ENCODE data around the gene TRIM16. TPM values are rescaled to one million over a fixed set of nuclear protein-coding genes. Genes with fewer than 3 reads are reported as not detected.
"Not testable (repeated sequence)": the region's sequence is repeated elsewhere in the genome, so short reads cannot be mapped to it uniquely, and the experiment has no call there.

The TRIM16 gene
- total RNA-seq, 3 donors from 2014 or later (not counting 1 experiment from before 2014, with no cell fraction given), result 2.4 to 4.7 (median 3.8) TPM

- intact Hi-C loops (cut with micrococcal nuclease); H3K36me3 ChIP-seq (ENCODE audit: control insufficient read depth, insufficient read depth, low read length); H3K9me3 Mint-ChIP-seq; DNase-seq; H3K36me3 Mint-ChIP-seq; H3K4me3 ChIP-seq (ENCODE audit: low read length); H3K27me3 Mint-ChIP-seq (ENCODE audit: low read depth in 2 of 2); H3K27ac Mint-ChIP-seq; H3K4me3 Mint-ChIP-seq; H3K4me1 ChIP-seq (ENCODE audit: control insufficient read depth, insufficient read depth, low read length); H3K4me1 Mint-ChIP-seq; ATAC-seq; H3K27me3 ChIP-seq (ENCODE audit: control insufficient read depth, insufficient read depth, low read length); H3K9me3 ChIP-seq (ENCODE audit: control insufficient read depth, insufficient read depth, low read length); H3K27ac ChIP-seq (ENCODE audit: low read length): not testable (repeated sequence)
- 96% methylated on average over 2 of the region's 3 CpGs for WGBS (ENCODE audit: insufficient coverage)
Measured at GRCh38 chr17:15623661-15624209, 60.4 kb downstream of the TRIM16 start.

GRCh38 chr17:15623255-15623654 lies 60.9 kb downstream of the TRIM16 start:
- H3K4me1 ChIP-seq (ENCODE audit: control insufficient read depth, insufficient read depth, low read length); DNase-seq; H3K36me3 Mint-ChIP-seq; H3K27me3 ChIP-seq (ENCODE audit: control insufficient read depth, insufficient read depth, low read length); H3K27ac ChIP-seq (ENCODE audit: low read length); H3K36me3 ChIP-seq (ENCODE audit: control insufficient read depth, insufficient read depth, low read length); intact Hi-C loops (cut with micrococcal nuclease); H3K4me3 Mint-ChIP-seq; H3K4me1 Mint-ChIP-seq; H3K27ac Mint-ChIP-seq; H3K27me3 Mint-ChIP-seq (ENCODE audit: low read depth in 2 of 2); H3K9me3 ChIP-seq (ENCODE audit: control insufficient read depth, insufficient read depth, low read length); ATAC-seq; H3K9me3 Mint-ChIP-seq; H3K4me3 ChIP-seq (ENCODE audit: low read length): not testable (repeated sequence)
- 96% methylated on average over 2 of the region's 4 CpGs for WGBS (ENCODE audit: insufficient coverage)

GRCh38 chr17:15622124-15622523 lies 62.0 kb downstream of the TRIM16 start:
- H3K9me3 ChIP-seq (ENCODE audit: control insufficient read depth, insufficient read depth, low read length); H3K27me3 Mint-ChIP-seq (ENCODE audit: low read depth in 2 of 2); H3K4me3 Mint-ChIP-seq; intact Hi-C loops (cut with micrococcal nuclease); H3K27ac ChIP-seq (ENCODE audit: low read length); H3K4me1 Mint-ChIP-seq; H3K36me3 ChIP-seq (ENCODE audit: control insufficient read depth, insufficient read depth, low read length); H3K4me3 ChIP-seq (ENCODE audit: low read length); H3K36me3 Mint-ChIP-seq; H3K27me3 ChIP-seq (ENCODE audit: control insufficient read depth, insufficient read depth, low read length); H3K27ac Mint-ChIP-seq; H3K4me1 ChIP-seq (ENCODE audit: control insufficient read depth, insufficient read depth, low read length); H3K9me3 Mint-ChIP-seq; DNase-seq; ATAC-seq: not testable (repeated sequence)
- 100% methylated on average over 2 of the region's 8 CpGs for WGBS (ENCODE audit: insufficient coverage)

GRCh38 chr17:15619331-15620058 lies 64.6 kb downstream of the TRIM16 start, which contains the start of gene FBXW10B:
TSS of gene FBXW10B (minus strand) at chr17:15619704. CDS start at chr17:15619512, 192 bp downstream.
- H3K27me3 Mint-ChIP-seq (ENCODE audit: low read depth in 2 of 2); ATAC-seq; H3K4me1 Mint-ChIP-seq; H3K27ac Mint-ChIP-seq; H3K9me3 Mint-ChIP-seq; H3K4me3 Mint-ChIP-seq; H3K4me3 ChIP-seq (ENCODE audit: low read length); H3K36me3 Mint-ChIP-seq; intact Hi-C loops (cut with micrococcal nuclease); H3K4me1 ChIP-seq (ENCODE audit: control insufficient read depth, insufficient read depth, low read length); DNase-seq; H3K36me3 ChIP-seq (ENCODE audit: control insufficient read depth, insufficient read depth, low read length); H3K27ac ChIP-seq (ENCODE audit: low read length); H3K27me3 ChIP-seq (ENCODE audit: control insufficient read depth, insufficient read depth, low read length); H3K9me3 ChIP-seq (ENCODE audit: control insufficient read depth, insufficient read depth, low read length): not testable (repeated sequence)
- 88% methylated on average over 9 of the region's 12 CpGs for WGBS (ENCODE audit: insufficient coverage)

GRCh38 chr17:15616828-15617227 lies 67.3 kb downstream of the TRIM16 start:
- not testable (repeated sequence) for H3K4me1 Mint-ChIP-seq

GRCh38 chr17:15615850-15616249 lies 68.3 kb downstream of the TRIM16 start:
- H3K36me3 ChIP-seq (ENCODE audit: control insufficient read depth, insufficient read depth, low read length); H3K36me3 Mint-ChIP-seq; H3K9me3 Mint-ChIP-seq; H3K4me1 Mint-ChIP-seq; H3K4me3 Mint-ChIP-seq; H3K4me1 ChIP-seq (ENCODE audit: control insufficient read depth, insufficient read depth, low read length); ATAC-seq; H3K4me3 ChIP-seq (ENCODE audit: low read length); intact Hi-C loops (cut with micrococcal nuclease); H3K27me3 ChIP-seq (ENCODE audit: control insufficient read depth, insufficient read depth, low read length); H3K27ac ChIP-seq (ENCODE audit: low read length); DNase-seq; H3K9me3 ChIP-seq (ENCODE audit: control insufficient read depth, insufficient read depth, low read length); H3K27me3 Mint-ChIP-seq (ENCODE audit: low read depth in 2 of 2); H3K27ac Mint-ChIP-seq: not testable (repeated sequence)
- 93% methylated on average over 3 of the region's 6 CpGs for WGBS (ENCODE audit: insufficient coverage)

More at GRCh38 chr17:15616828-15617227, 67.3 kb downstream of the TRIM16 start:
- ATAC-seq; H3K9me3 Mint-ChIP-seq; H3K27ac ChIP-seq (ENCODE audit: low read length); intact Hi-C loops (cut with micrococcal nuclease); H3K4me1 ChIP-seq (ENCODE audit: control insufficient read depth, insufficient read depth, low read length); H3K27me3 ChIP-seq (ENCODE audit: control insufficient read depth, insufficient read depth, low read length); H3K4me3 ChIP-seq (ENCODE audit: low read length); H3K9me3 ChIP-seq (ENCODE audit: control insufficient read depth, insufficient read depth, low read length); H3K27me3 Mint-ChIP-seq (ENCODE audit: low read depth in 2 of 2); H3K36me3 ChIP-seq (ENCODE audit: control insufficient read depth, insufficient read depth, low read length); DNase-seq; H3K36me3 Mint-ChIP-seq; H3K4me3 Mint-ChIP-seq; H3K27ac Mint-ChIP-seq: not testable (repeated sequence)
- WGBS (ENCODE audit: insufficient coverage), result 5% methylated on average over 2 of the region's 4 CpGs

GRCh38 chr17:15613111-15613510 lies 71.0 kb downstream of the TRIM16 start:
- not testable (repeated sequence) for H3K27me3 Mint-ChIP-seq (ENCODE audit: low read depth in 2 of 2)

GRCh38 chr17:15592960-15593359 lies 91.2 kb downstream of the TRIM16 start:
- H3K36me3 ChIP-seq (ENCODE audit: control insufficient read depth, insufficient read depth, low read length); intact Hi-C loops (cut with micrococcal nuclease); H3K9me3 ChIP-seq (ENCODE audit: control insufficient read depth, insufficient read depth, low read length); H3K9me3 Mint-ChIP-seq; H3K36me3 Mint-ChIP-seq; H3K27me3 ChIP-seq (ENCODE audit: control insufficient read depth, insufficient read depth, low read length); H3K27ac Mint-ChIP-seq; H3K4me3 Mint-ChIP-seq; H3K27ac ChIP-seq (ENCODE audit: low read length); H3K4me3 ChIP-seq (ENCODE audit: low read length); H3K27me3 Mint-ChIP-seq (ENCODE audit: low read depth in 2 of 2); DNase-seq; ATAC-seq: not testable (repeated sequence)
- no CpG with 5 or more reads among the region's 8 CpGs for WGBS (ENCODE audit: insufficient coverage)
- peaks cover 25% of the 10 kb centered on the region for H3K4me1 ChIP-seq (ENCODE audit: control insufficient read depth, insufficient read depth, low read length)
- H3K4me1 Mint-ChIP-seq, result peaks cover 16 to 27% of the 10 kb centered on the region in 2 donors

More at GRCh38 chr17:15613111-15613510, 71.0 kb downstream of the TRIM16 start:
- ATAC-seq; H3K4me3 ChIP-seq (ENCODE audit: low read length); H3K27ac Mint-ChIP-seq; H3K4me3 Mint-ChIP-seq; intact Hi-C loops (cut with micrococcal nuclease); H3K27ac ChIP-seq (ENCODE audit: low read length); H3K9me3 ChIP-seq (ENCODE audit: control insufficient read depth, insufficient read depth, low read length); DNase-seq; H3K36me3 ChIP-seq (ENCODE audit: control insufficient read depth, insufficient read depth, low read length); H3K27me3 ChIP-seq (ENCODE audit: control insufficient read depth, insufficient read depth, low read length); H3K4me1 Mint-ChIP-seq; H3K9me3 Mint-ChIP-seq; H3K4me1 ChIP-seq (ENCODE audit: control insufficient read depth, insufficient read depth, low read length); H3K36me3 Mint-ChIP-seq: not testable (repeated sequence)
- 100% methylated on average over 1 of the region's 1 CpG for WGBS (ENCODE audit: insufficient coverage)
